HG02981 (cell line): Measurements from ENCODE around the gene PPP2R5C.

Source experiments
- ATAC-seq: cut with Tn5 transposase; IDR thresholded peaks from one replicate; pipeline ENCODE4 v1.9.1; 2021; ENCODE audit warnings: mild to moderate bottlenecking, moderate library complexity; ENCODE audit not compliant: unreplicated experiment

The PPP2R5C gene

GRCh38 chr14:101859958-101860357, 98.4 kb downstream of the PPP2R5C start:
- no peak for ATAC-seq

- ATAC-seq, result no peak
These were observed 100.0 kb downstream of the PPP2R5C start for GRCh38 chr14:101861464-101861863.

GRCh38 chr14:101862177-101862576, 100.7 kb downstream of the PPP2R5C start:
- ATAC-seq, result no peak

- no peak for ATAC-seq
These were observed 101.2 kb downstream of the PPP2R5C start for GRCh38 chr14:101862711-101863110.

- ATAC-seq, result no peak
These were observed 103.8 kb downstream of the PPP2R5C start for GRCh38 chr14:101865288-101865687.

GRCh38 chr14:101867854-101868253, 106.3 kb downstream of the PPP2R5C start:
- ATAC-seq, result no peak

- no peak for ATAC-seq
These were observed 107.7 kb downstream of the PPP2R5C start for GRCh38 chr14:101869217-101869616.

- ATAC-seq, result no peak
These were observed 108.9 kb downstream of the PPP2R5C start for GRCh38 chr14:101870273-101870939.

- no peak for ATAC-seq
These were observed 110.8 kb downstream of the PPP2R5C start for GRCh38 chr14:101872346-101872745.

GRCh38 chr14:101873076-101873825, 111.7 kb downstream of the PPP2R5C start:
- no peak for ATAC-seq

- no peak for ATAC-seq
These were observed 112.5 kb downstream of the PPP2R5C start for GRCh38 chr14:101873991-101874390.

- ATAC-seq, result no peak
These were observed 113.7 kb downstream of the PPP2R5C start for GRCh38 chr14:101875041-101875726.

GRCh38 chr14:101875727-101876554, 114.4 kb downstream of the PPP2R5C start:
- peak; percentile 33 for ATAC-seq

GRCh38 chr14:101876555-101876938, 115.0 kb downstream of the PPP2R5C start:
- peak; percentile 93 for ATAC-seq

GRCh38 chr14:101877766-101878165, 116.3 kb downstream of the PPP2R5C start:
- ATAC-seq, result no peak

- no peak for ATAC-seq
These were observed 116.8 kb downstream of the PPP2R5C start for GRCh38 chr14:101878211-101878821.

- ATAC-seq, result no peak
These were observed 117.5 kb downstream of the PPP2R5C start for GRCh38 chr14:101878822-101879528.

- no peak for ATAC-seq
These were observed 118.2 kb downstream of the PPP2R5C start for GRCh38 chr14:101879529-101880336.

- no peak for ATAC-seq
These were observed 119.9 kb downstream of the PPP2R5C start for GRCh38 chr14:101881426-101881825.
